ENCODE data around the gene ACBD4. TPM values are rescaled to one million over a fixed set of nuclear protein-coding genes. Genes with fewer than 3 reads are reported as not detected.

Gene ACBD4
- total and polyA plus RNA-seq, 2 experiments from 2014 or later = 8.2 to 13.7 TPM

GRCh38 chr17:45117334-45117733, 18.2 kb upstream of the ACBD4 start:
- peaks cover 1% of the 10 kb centered on the region for H3K4me1 ChIP-seq (ENCODE audit: insufficient read depth)
- H3K4me3 ChIP-seq = no peak overlapping the region
- no peak overlapping the region for H3K27ac ChIP-seq
- H3K27me3 ChIP-seq = no peaks in the 10 kb centered on the region
- H4K20me1 ChIP-seq (ENCODE audit: insufficient read depth, poor library complexity, severe bottlenecking) = no peaks in the 10 kb centered on the region
- 92% methylated on average over 4 of the region's 4 CpGs for WGBS (ENCODE audit: low lambda C conversion rate, missing lambda C conversion rate)
- H2AFZ ChIP-seq = no peak overlapping the region
- TF ChIP-seq CTCF (IDR thresholded peaks at IDR 0.05; ENCODE audit: poor library complexity) = no peak
- no peak for TF ChIP-seq EZH2phosphoT487 (IDR thresholded peaks at IDR 0.05; ENCODE audit: low read depth, severe bottlenecking, unreplicated experiment)
- TF ChIP-seq EZH2 (IDR thresholded peaks at IDR 0.05; ENCODE audit: borderline replicate concordance) = no peak
- H3K4me2 ChIP-seq = no peak overlapping the region
- no peaks in the 10 kb centered on the region for H3K36me3 ChIP-seq (replicated peaks; ENCODE audit: insufficient read depth, low read depth)
- DNase-seq (ENCODE audit: low spot score) = no peak
- no peaks in the 10 kb centered on the region for H3K9me2 ChIP-seq (replicated peaks; ENCODE audit: insufficient read depth)
- H3K79me2 ChIP-seq = peaks cover 5% of the 10 kb centered on the region
- no peaks in the 10 kb centered on the region for H3K9me3 ChIP-seq (ENCODE audit: low read depth)

- no peaks in the 10 kb centered on the region for H4K20me1 ChIP-seq (ENCODE audit: insufficient read depth, poor library complexity, severe bottlenecking)
- peaks cover 8% of the 10 kb centered on the region for H3K4me1 ChIP-seq (ENCODE audit: insufficient read depth)
- no peaks in the 10 kb centered on the region for H3K36me3 ChIP-seq (replicated peaks; ENCODE audit: insufficient read depth, low read depth)
- H3K27ac ChIP-seq = no peak overlapping the region
- no peak overlapping the region for H2AFZ ChIP-seq
- 96% methylated on average over 20 of the region's 20 CpGs for WGBS (ENCODE audit: low lambda C conversion rate, missing lambda C conversion rate)
- H3K9me2 ChIP-seq (replicated peaks; ENCODE audit: insufficient read depth) = no peaks in the 10 kb centered on the region
- DNase-seq (ENCODE audit: low spot score) = no peak
- TF ChIP-seq EZH2phosphoT487 (IDR thresholded peaks at IDR 0.05; ENCODE audit: low read depth, severe bottlenecking, unreplicated experiment) = no peak
- no peak for TF ChIP-seq EZH2 (IDR thresholded peaks at IDR 0.05; ENCODE audit: borderline replicate concordance)
- no peak overlapping the region for H3K4me3 ChIP-seq
- no peaks in the 10 kb centered on the region for H3K9me3 ChIP-seq (ENCODE audit: low read depth)
- H3K4me2 ChIP-seq = no peak overlapping the region
- peaks cover 10% of the 10 kb centered on the region for H3K79me2 ChIP-seq
- H3K27me3 ChIP-seq = no peaks in the 10 kb centered on the region
Observed at GRCh38 chr17:45117848-45118646, 17.4 kb upstream of the ACBD4 start.

GRCh38 chr17:45118691-45119090, 16.8 kb upstream of the ACBD4 start:
- Histone ChIP-seq H3K9me3 (ENCODE audit: low read depth) (no peaks in the 10 kb centered on the region), H3K4me1 (ENCODE audit: insufficient read depth) (peaks cover 15% of the 10 kb centered on the region), H3K27ac (no peak overlapping the region), H3K79me2 (peaks cover 16% of the 10 kb centered on the region), H3K36me3 (replicated peaks; ENCODE audit: insufficient read depth, low read depth) (no peaks in the 10 kb centered on the region), H3K27me3 (no peaks in the 10 kb centered on the region), H3K9me2 (replicated peaks; ENCODE audit: insufficient read depth) (no peaks in the 10 kb centered on the region), H2AFZ (no peak overlapping the region), H3K4me3 (no peak overlapping the region), H4K20me1 (ENCODE audit: insufficient read depth, poor library complexity, severe bottlenecking) (no peaks in the 10 kb centered on the region), H3K4me2 (no peak overlapping the region)
- no peak for DNase-seq (ENCODE audit: low spot score)
- no peak for TF ChIP-seq EZH2 (IDR thresholded peaks at IDR 0.05; ENCODE audit: borderline replicate concordance)
- TF ChIP-seq CTCF (IDR thresholded peaks at IDR 0.05; ENCODE audit: poor library complexity) = no peak
- WGBS (ENCODE audit: low lambda C conversion rate, missing lambda C conversion rate) = 97% methylated on average over 23 of the region's 23 CpGs

GRCh38 chr17:45119964-45120363, 15.5 kb upstream of the ACBD4 start:
- H3K4me2 ChIP-seq = no peak overlapping the region
- peaks cover 25% of the 10 kb centered on the region for H3K4me1 ChIP-seq (ENCODE audit: insufficient read depth)
- peaks cover 26% of the 10 kb centered on the region for H3K79me2 ChIP-seq
- H3K36me3 ChIP-seq (replicated peaks; ENCODE audit: insufficient read depth, low read depth) = no peaks in the 10 kb centered on the region
- no peak for TF ChIP-seq EZH2 (IDR thresholded peaks at IDR 0.05; ENCODE audit: borderline replicate concordance)
- no peak for TF ChIP-seq CTCF (IDR thresholded peaks at IDR 0.05; ENCODE audit: poor library complexity)
- no peak for TF ChIP-seq EZH2phosphoT487 (IDR thresholded peaks at IDR 0.05; ENCODE audit: low read depth, severe bottlenecking, unreplicated experiment)
- H3K4me3 ChIP-seq = no peak overlapping the region
- H4K20me1 ChIP-seq (ENCODE audit: insufficient read depth, poor library complexity, severe bottlenecking) = no peaks in the 10 kb centered on the region
- DNase-seq (ENCODE audit: low spot score) = no peak
- no peaks in the 10 kb centered on the region for H3K27me3 ChIP-seq
- 81% methylated on average over 8 of the region's 8 CpGs for WGBS (ENCODE audit: low lambda C conversion rate, missing lambda C conversion rate)
- H2AFZ ChIP-seq = no peak overlapping the region
- no peaks in the 10 kb centered on the region for H3K9me2 ChIP-seq (replicated peaks; ENCODE audit: insufficient read depth)
- no peaks in the 10 kb centered on the region for H3K9me3 ChIP-seq (ENCODE audit: low read depth)
- H3K27ac ChIP-seq = no peak overlapping the region
